ENCODE results near the gene CUL7.
"Not testable (repeated sequence)": the region's sequence is repeated elsewhere in the genome, so short reads cannot be mapped to it uniquely, and the experiment has no call there.

CUL7 gene

GRCh38 chr6:43053545-43054205, at the start of gene CUL7:
Gene CUL7, minus strand, starts transcription at chr6:43053851. Its CDS starts 1,063 bp downstream, at chr6:43052788.
- peak; percentile 93 for FAIRE-seq

GRCh38 chr6:43101497-43101896, 47.8 kb upstream of the CUL7 start:
- FAIRE-seq, result no peak

- no peak for FAIRE-seq
Observed at GRCh38 chr6:43097502-43097901, 43.9 kb upstream of the CUL7 start.

- no peak for FAIRE-seq
Observed at GRCh38 chr6:43097098-43097489, 43.4 kb upstream of the CUL7 start.

GRCh38 chr6:43096451-43097097, 42.9 kb upstream of the CUL7 start:
- FAIRE-seq, result peak; percentile 91

- FAIRE-seq, result no peak
Observed at GRCh38 chr6:43095939-43096338, 42.3 kb upstream of the CUL7 start.

GRCh38 chr6:43093436-43094289, 40.0 kb upstream of the CUL7 start:
- peak; percentile 99 for FAIRE-seq

- no peak for FAIRE-seq
Observed at GRCh38 chr6:43092635-43093034, 39.0 kb upstream of the CUL7 start.

- no peak for FAIRE-seq
Observed at GRCh38 chr6:43091436-43091991, 37.9 kb upstream of the CUL7 start.

GRCh38 chr6:43091020-43091419, 37.4 kb upstream of the CUL7 start:
- FAIRE-seq, result no peak

- no peak for FAIRE-seq
Observed at GRCh38 chr6:43090559-43090956, 36.9 kb upstream of the CUL7 start.

GRCh38 chr6:43089874-43090558, 36.4 kb upstream of the CUL7 start:
- no peak for FAIRE-seq

- no peak for FAIRE-seq
Observed at GRCh38 chr6:43089467-43089866, 35.8 kb upstream of the CUL7 start.

- FAIRE-seq, result no peak
Observed at GRCh38 chr6:43088654-43089056, 35.0 kb upstream of the CUL7 start.

GRCh38 chr6:43086022-43086658, 32.5 kb upstream of the CUL7 start:
- FAIRE-seq, result no peak

GRCh38 chr6:43082806-43083655, 29.4 kb upstream of the CUL7 start:
- no peak for FAIRE-seq

- not testable (repeated sequence) for FAIRE-seq
Observed at GRCh38 chr6:43081922-43082321, 28.3 kb upstream of the CUL7 start.

GRCh38 chr6:43081043-43081442, 27.4 kb upstream of the CUL7 start:
- no peak for FAIRE-seq

GRCh38 chr6:43078691-43079090, 25.0 kb upstream of the CUL7 start:
- no peak for FAIRE-seq

- FAIRE-seq, result no peak
Observed at GRCh38 chr6:43077981-43078511, 24.4 kb upstream of the CUL7 start.

- FAIRE-seq, result no peak
Observed at GRCh38 chr6:43077333-43077809, 23.7 kb upstream of the CUL7 start.

Data from A204.1 (cell line).